Activated T-cell treated with anti-CD3 and anti-CD28 coated beads for 1 hour (primary cell): ENCODE measurements around the gene ERN1.

ENCODE experiments used
- DNase-seq: peaks from one replicate; pipeline ENCODE4 v3.0.0-alpha.2; 2020; ENCODE audit warnings: low read depth

ERN1 gene

DNA sequence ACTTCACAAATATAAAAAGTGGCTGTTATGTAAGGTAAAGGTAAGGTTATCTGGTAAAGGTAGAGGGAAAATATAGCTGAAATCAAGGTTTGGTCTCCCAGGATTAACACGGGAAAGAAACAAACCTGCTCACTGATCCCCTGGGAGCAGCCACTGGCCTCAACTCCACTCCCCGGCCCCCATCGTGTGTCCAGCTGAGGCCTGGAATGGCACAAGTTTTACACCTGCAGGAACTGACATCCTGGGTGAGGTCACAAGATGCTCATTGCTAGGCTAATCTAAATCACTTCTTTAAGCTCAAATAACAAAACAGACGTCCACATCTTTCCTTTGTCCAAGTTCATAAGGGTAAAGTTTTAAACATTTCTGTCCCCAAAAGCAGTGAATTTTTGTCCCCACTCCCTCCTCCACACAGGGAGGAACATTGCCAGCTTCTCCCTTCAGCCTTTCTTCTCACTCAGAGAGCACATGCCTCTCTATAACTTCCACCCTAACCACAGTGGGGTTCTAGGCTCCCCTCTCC lies 46.3 kb downstream of the ERN1 start:
- no peak for DNase-seq

- DNase-seq, result no peak
Observed at GRCh38 chr17:64083093-64083492, 46.9 kb downstream of the ERN1 start.

DNA sequence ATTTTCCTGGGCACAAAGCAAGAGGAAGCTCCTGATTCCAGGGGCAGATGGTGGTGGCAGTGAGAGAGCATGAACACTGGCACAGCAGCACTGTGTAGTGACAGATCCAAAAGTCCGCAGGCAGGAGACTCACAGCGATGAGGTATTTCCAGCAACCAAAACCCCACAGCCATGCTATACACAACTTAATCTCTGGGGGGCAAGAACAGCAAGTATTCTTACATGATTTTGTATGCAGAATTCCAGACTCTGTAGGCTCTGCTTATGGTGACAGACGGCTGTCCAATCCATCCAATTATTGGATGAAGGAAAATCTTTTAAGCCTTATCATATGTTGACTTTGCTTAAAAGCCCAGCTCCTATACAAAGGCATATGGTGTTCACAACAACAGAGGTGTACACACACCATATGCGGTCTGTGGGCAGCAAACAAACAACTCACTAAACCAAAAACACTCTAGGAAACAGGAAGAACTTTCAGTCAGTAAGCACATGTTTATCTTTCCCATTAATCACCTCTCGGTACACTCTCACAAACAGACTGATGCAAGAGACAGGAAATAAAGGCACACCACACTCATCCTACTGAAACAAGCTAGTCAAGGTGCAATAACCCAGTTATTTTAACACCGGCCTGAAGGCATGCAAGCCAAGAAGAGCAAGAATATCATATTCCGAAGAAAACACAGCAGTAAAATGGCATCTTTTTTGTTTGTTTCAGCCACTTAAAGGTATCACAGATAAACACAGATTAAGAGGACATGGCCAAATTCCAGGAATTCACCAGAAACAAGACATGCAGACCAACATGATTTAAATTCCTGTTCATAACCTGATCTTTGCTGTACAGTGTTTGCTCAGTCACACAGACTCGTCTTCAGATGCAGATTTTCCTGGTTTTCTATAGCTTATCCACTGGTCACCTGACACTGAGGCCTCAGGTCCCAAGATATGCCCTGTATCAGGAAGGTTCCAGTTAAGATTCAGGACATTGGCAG lies 47.8 kb downstream of the ERN1 start:
- no peak for DNase-seq

GRCh38 chr17:64080174-64080618 lies 49.7 kb downstream of the ERN1 start:
- DNase-seq, result no peak

GRCh38 chr17:64077379-64077778 lies 52.6 kb downstream of the ERN1 start:
- no peak for DNase-seq

- no peak for DNase-seq
Observed at GRCh38 chr17:64075913-64076312, 54.0 kb downstream of the ERN1 start.

DNA sequence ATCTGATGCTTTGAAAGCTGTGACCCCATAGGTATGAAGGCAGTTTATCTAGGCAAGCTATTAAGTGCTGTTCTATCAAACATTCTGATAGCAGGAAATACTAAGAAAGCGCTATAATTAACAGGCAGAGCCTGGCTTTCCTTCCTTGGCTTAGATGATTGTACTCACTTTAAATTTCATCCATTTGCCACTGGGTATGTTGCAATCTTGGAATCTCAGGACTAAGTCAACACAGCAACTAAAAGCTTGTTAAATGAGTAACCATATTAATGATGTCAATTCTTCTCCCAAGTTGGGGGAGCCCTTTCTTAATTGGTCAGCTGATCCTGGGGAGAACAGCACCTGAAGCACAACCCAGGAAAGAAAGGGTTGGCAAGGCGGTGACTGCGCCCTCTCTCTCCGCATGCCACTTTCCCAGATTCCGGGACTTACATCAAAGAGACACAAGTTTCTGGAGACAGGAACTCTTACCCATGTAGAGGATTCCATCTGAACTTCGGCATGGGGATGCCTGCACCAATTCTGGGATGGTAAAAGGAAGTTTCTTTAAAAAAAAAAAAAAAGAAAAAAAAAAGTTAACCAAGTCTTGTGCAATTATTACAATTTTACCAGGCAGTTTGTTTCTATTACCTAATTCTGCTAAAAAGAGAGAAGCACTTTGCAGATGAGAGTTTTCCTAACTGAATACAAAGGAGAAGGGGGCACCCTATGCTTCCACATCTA lies 55.1 kb downstream of the ERN1 start:
- DNase-seq, result no peak

GRCh38 chr17:64073771-64074703 lies 55.9 kb downstream of the ERN1 start:
- DNase-seq, result no peak

- no peak for DNase-seq
Observed at GRCh38 chr17:64071111-64071510, 58.8 kb downstream of the ERN1 start.

DNA sequence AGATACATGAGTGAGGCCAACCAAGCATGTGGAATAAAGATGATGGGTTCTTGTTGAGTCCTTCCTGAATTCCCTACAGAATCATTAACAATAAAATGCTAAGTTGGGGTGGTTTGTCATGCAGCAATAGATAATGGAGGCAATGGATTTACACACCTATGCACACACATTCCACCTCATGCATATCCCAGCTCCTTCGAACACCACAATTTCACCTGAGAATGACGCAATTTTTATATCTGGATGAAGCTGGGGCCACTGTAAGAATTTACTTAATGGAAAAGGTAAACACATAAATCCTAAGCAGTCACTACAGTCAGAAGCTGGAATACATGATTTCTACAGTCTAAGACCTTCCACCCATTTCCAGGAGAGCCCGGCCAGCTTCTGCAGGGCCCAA lies 59.7 kb downstream of the ERN1 start:
- DNase-seq, result no peak

GRCh38 chr17:64069143-64069542 lies 60.8 kb downstream of the ERN1 start:
- no peak for DNase-seq

GRCh38 chr17:64067657-64068056 lies 62.3 kb downstream of the ERN1 start:
- no peak for DNase-seq

DNA sequence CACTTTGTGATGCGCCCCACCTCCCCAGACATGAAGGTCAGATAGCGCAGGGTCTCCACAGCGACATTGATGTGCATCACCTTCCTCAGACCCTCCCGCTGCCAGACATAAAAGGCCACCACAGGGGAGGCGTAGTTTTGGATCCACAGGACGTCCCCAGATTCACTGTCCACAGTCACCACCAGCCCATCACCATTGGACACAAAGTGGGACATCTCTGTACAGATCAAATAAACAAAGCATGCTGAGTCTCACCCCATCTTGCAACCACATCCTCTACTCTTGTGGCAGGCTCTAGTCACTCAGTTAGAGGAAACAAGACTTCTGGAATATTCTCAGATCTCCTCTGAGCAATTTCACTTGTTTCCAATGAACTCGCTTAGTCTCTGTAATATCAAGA lies 63.2 kb downstream of the ERN1 start:
- DNase-seq, result no peak

DNA sequence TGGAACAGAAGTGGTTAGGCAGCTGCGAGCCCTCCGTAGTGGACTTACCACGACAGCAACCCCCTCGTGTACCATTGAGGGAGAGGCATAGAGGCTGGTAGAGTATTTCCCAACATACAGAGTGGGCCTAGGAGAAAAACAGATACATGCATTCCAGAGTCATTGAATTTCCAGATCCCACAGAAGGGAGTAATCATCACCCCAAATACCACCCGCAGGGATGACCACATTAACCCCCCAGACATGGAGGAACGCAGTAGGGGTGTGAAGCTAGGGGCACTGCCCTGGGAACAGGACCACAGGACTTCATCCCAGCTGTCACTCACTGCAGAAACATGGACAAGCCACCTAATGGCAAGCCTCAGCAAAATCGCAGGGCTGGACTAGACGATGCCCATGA lies 64.8 kb downstream of the ERN1 start:
- DNase-seq, result no peak

DNA sequence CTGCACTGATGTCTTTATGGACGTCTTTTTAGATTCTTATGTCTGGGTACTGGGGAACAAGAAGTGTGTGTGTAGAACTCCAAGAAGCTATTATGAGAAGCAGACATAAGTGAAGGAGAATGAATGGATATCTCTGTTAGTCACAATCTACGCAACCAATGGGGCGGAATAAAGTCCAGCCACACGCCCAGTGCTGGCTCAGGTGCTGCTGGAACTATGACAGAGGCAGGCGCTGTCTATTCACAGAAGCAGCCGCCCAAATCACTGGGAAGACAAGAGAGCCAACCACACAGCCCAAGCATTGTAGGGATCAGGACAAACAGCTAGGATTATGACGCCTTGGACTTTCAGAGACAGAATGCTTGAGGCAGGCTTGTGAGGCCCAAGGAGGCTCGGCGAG lies 65.6 kb downstream of the ERN1 start:
- DNase-seq, result no peak

DNA sequence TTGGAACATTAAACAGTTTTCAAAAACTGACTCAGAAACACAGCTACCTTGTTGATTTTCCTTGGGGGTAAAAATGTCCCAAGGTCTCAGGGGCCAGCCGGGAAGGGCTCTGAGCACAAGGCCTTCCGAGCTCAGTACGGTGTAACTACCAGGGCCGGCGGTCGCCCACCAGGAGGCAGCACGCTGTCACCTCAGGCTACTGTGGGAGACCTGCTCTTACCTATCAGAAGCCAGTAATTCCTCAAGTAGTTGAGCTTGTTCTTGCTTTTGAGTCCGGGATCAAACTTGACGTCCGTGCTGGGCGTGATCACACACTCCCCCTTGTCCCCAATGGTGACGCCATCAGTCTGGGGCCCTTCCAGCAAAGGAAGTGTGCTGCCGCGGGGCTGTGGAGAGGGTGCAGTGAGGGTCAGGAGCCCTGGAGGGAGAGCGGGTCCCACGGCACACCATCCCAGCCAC lies 66.1 kb downstream of the ERN1 start:
- peak; percentile 30 for DNase-seq

DNA sequence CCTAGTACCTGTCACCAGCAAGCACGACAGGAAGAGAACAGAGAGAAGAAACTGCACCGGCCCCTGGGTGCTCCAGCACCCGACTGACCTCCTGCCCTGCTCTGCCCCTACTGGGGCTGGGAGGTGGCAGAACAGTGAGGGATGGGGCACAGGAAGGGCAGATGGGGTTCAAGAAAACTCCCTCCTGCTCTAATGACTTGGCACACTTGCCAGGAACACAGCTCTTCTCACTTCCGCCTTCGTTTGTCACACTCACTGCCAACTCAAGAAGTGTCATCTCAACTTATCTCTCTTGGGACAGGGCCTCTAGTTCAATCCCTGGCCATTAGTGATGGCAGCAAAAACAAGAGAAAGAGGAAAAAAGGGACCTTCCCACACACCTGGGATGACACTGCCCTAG lies 66.9 kb downstream of the ERN1 start:
- DNase-seq, result no peak

DNA sequence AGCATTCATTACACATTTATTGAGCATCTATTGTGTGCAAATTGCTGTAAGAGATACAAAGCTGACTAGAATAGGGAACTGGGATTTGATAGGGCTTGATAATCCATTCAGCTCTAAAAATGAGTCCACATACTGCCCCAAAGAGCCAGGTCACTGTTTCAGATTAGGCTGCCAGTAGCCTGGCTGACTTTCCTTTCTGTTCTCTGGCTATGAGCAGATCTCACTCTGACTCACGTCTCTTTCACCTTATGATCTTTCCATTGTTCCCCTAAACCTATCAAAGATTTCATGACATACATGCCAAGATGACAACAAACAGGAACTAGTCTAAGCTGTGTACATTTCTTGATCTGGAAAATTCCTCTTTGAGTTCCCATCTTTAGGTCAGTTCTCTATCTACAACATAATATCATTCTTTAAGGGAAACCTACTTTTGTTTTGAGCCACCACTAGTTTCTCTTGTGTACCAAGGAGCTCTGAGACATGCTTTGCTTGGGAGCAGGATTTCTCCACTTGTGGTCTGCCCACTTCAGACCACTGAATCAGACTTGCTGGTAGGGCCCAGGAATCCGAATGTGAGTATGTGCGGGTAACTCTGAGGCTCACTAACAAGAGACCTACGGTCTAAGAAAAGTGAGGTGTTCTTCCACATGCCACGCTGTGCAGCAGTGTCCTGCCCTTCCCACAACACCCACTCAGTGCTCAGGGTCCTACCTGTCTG lies 68.6 kb downstream of the ERN1 start:
- DNase-seq, result no peak

DNA sequence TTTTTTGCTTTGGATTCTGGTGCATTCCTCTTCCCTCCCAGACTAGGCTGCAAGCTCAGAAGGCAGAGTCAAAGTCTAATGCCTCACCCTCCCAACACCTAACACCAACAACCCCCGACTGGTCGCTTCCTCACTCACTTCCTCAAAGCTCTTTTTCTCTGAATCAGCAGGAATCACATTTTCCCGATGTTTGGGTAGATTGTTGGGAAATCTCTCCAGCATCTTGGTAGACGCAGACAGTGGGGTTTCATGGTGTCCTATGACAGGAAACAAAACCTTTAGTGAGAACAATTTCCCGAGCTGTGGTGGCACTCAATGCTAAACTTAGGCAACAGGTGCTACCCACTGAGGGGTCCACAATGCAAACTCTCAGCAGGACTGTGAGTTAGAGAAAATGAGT lies 69.6 kb downstream of the ERN1 start:
- no peak for DNase-seq

- DNase-seq, result no peak
Observed at GRCh38 chr17:64059756-64060155, 70.2 kb downstream of the ERN1 start.

DNA sequence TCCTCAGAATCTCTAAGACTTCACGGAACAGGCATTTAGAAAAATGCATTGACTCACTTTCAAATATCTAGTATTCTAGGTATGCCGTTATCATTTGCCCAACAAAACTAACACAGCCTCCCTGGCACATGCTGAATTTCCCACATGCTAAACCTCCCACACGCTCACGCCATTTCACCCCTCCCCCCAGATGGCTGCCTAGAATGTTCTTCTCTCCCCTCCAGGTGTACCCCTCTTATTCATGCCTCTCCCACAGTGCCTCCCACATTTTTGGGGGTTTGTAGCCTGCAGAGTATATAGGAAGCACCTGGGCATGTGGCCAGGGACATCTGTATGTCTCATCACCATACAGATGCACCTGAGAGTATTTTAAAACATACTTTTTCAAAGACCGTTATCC lies 71.3 kb downstream of the ERN1 start:
- DNase-seq, result no peak
